ENCODE data around the gene FOXC2.

DNA sequence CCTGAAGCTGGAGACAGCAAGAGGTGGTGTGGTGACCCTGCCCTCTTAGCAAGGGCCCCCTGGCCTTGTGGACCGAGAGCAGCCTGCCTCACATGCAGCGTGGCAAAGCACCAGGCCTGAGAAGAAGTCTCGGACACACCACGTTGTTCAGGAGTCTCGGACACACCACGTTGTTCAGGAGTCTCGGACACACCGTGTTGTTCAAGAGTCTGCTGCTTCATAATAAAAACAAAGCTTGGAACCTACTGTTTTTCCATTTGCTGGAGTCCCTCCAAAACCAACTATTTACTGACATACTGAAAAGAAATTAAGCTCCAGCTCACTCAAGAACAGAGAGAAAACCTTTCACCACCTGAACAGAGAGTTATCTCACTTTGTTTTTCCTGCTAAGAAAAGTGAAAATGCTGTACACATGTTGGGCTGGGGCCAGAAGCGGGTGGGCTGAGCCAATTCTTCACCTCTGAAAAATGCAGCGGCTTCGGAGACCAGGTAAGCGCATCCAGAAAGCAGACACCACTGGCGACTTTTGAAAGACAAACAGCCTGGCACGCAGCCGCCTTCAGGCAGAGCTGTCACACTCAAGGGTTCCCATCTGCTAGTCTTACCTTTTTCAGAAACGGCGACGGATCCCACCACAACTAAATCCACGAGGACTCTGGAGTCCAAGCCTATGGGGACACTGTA, 20.5 kb upstream of the FOXC2 start:
- TF ChIP-seq CTCF (optimal IDR thresholded peaks at IDR 0.05 in 1 of 3, IDR thresholded peaks at IDR 0.05 in 1 of 3, conservative IDR thresholded peaks at IDR 0.05 in 1 of 3; ENCODE audit: extremely low read depth in 1 of 3, insufficient read depth in 2 of 3, low read length in 3 of 3) (no peak), EZH2 (IDR thresholded peaks at IDR 0.05; ENCODE audit: low read length) (no peak)
